ENCODE results near the gene COL4A2. TPM values are rescaled to one million over a fixed set of nuclear protein-coding genes. Genes with fewer than 3 reads are reported as not detected.

Gene COL4A2
- total RNA-seq, 1 donor from 2014 or later: 1,414 TPM

DNA sequence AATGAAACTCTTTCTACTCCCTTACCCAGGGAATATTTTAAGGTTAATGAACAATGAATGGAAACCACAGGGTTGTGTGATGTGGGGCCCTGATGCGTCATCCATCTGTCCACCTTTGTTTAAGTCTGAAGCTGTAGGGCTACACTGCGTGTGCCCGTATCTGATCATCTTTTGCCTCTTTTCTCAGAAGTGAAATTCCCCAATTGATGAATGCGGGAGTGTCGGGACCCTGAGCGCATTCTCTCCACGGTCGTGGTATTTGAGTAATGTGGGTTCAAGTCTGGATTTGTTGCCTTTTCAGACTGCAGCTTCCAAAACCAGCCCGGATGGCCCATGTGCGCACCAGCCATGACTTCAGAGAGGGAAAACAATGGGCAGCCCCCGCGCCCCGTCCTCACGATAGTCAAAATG, 112.3 kb downstream of the COL4A2 start:
- FAIRE-seq: no peak
- no peak overlapping the region for H3K4me3 ChIP-seq (ENCODE audit: insufficient read depth, low read depth, low read length)
- peak; percentile 95 for DNase-seq (ENCODE audit: low read depth)
- peak overlapping the region; percentile 78 for H3K27ac ChIP-seq (ENCODE audit: low read depth, low read length)
- no peaks in the 10 kb centered on the region for H3K9me3 ChIP-seq (ENCODE audit: insufficient read depth, low read depth, low read length)
- H3K4me2 ChIP-seq (ENCODE audit: low read length): peak overlapping the region; percentile 30
- H3K9ac ChIP-seq (ENCODE audit: low read length): peak overlapping the region; percentile 54
- H3K36me3 ChIP-seq (ENCODE audit: insufficient read depth, low read length): peaks cover 31% of the 10 kb centered on the region
- no peak for TF ChIP-seq EZH2 (IDR thresholded peaks at IDR 0.05; ENCODE audit: insufficient read depth, low read length)
- no peak for TF ChIP-seq CTCF (IDR thresholded peaks at IDR 0.05; ENCODE audit: insufficient read depth, low read depth, low read length)
- no peak overlapping the region for H2AFZ ChIP-seq (ENCODE audit: low read depth, low read length)
- no peaks in the 10 kb centered on the region for H3K27me3 ChIP-seq (ENCODE audit: insufficient read depth, low read length)
- H3K4me1 ChIP-seq (ENCODE audit: insufficient read depth, low read length): peaks cover 44% of the 10 kb centered on the region
- H4K20me1 ChIP-seq (ENCODE audit: insufficient read depth, low read length): peaks cover 4% of the 10 kb centered on the region
- H3K27me3 Mint-ChIP-seq (ENCODE audit: low read depth, unreplicated experiment): no peaks in the 10 kb centered on the region
- peaks cover 48% of the 10 kb centered on the region for H3K36me3 Mint-ChIP-seq (ENCODE audit: low read depth, unreplicated experiment)
- H3K4me3 Mint-ChIP-seq (ENCODE audit: unreplicated experiment): peak overlapping the region; percentile 67
- peak overlapping the region; percentile 96 for H3K27ac Mint-ChIP-seq (ENCODE audit: unreplicated experiment)
- H3K9me3 Mint-ChIP-seq (ENCODE audit: unreplicated experiment): no peaks in the 10 kb centered on the region
- peaks cover 21% of the 10 kb centered on the region for H3K79me2 ChIP-seq (ENCODE audit: insufficient read depth, low read length)
- peaks cover 81% of the 10 kb centered on the region for H3K4me1 Mint-ChIP-seq (ENCODE audit: low read depth, unreplicated experiment)

GRCh38 chr13:110419946-110420345, 112.9 kb downstream of the COL4A2 start:
- no peak for FAIRE-seq
- H3K9me3 Mint-ChIP-seq (ENCODE audit: unreplicated experiment): no peaks in the 10 kb centered on the region
- H3K9ac ChIP-seq (ENCODE audit: low read length): peak overlapping the region; percentile 38

More at GRCh38 chr13:110419946-110420345, 112.9 kb downstream of the COL4A2 start:
- Histone ChIP-seq H3K4me1 (ENCODE audit: insufficient read depth, low read length) (peaks cover 49% of the 10 kb centered on the region), H3K27ac (ENCODE audit: low read depth, low read length) (peak overlapping the region; percentile 78), H2AFZ (ENCODE audit: low read depth, low read length) (no peak overlapping the region), H3K4me2 (ENCODE audit: low read length) (peak overlapping the region; percentile 30), H3K27me3 (ENCODE audit: insufficient read depth, low read length) (no peaks in the 10 kb centered on the region), H3K79me2 (ENCODE audit: insufficient read depth, low read length) (peaks cover 19% of the 10 kb centered on the region), H3K4me3 (ENCODE audit: insufficient read depth, low read depth, low read length) (no peak overlapping the region), H3K9me3 (ENCODE audit: insufficient read depth, low read depth, low read length) (no peaks in the 10 kb centered on the region), H4K20me1 (ENCODE audit: insufficient read depth, low read length) (peaks cover 4% of the 10 kb centered on the region), H3K36me3 (ENCODE audit: insufficient read depth, low read length) (peaks cover 30% of the 10 kb centered on the region)
- no peak for TF ChIP-seq CTCF (IDR thresholded peaks at IDR 0.05; ENCODE audit: insufficient read depth, low read depth, low read length)
- TF ChIP-seq EZH2 (IDR thresholded peaks at IDR 0.05; ENCODE audit: insufficient read depth, low read length): no peak
- DNase-seq (ENCODE audit: low read depth): no peak
- Mint-ChIP-seq H3K4me3 (ENCODE audit: unreplicated experiment) (no peak overlapping the region), H3K27me3 (ENCODE audit: low read depth, unreplicated experiment) (no peaks in the 10 kb centered on the region), H3K27ac (ENCODE audit: unreplicated experiment) (peak overlapping the region; percentile 96), H3K4me1 (ENCODE audit: low read depth, unreplicated experiment) (peaks cover 78% of the 10 kb centered on the region), H3K36me3 (ENCODE audit: low read depth, unreplicated experiment) (peaks cover 49% of the 10 kb centered on the region)

All from astrocyte (in vitro differentiated cells and primary cell).